Measurements from ENCODE around the gene PRR20C. TPM values are rescaled to one million over a fixed set of nuclear protein-coding genes. Genes with fewer than 3 reads are reported as not detected.
"Not testable (repeated sequence)": the region's sequence is repeated elsewhere in the genome, so short reads cannot be mapped to it uniquely, and the experiment has no call there.

Gene PRR20C
- total RNA-seq (under 1 TPM in 1 of 2 donors, not detected in 1; 0.39 TPM), polyA plus RNA-seq (ENCODE audit: insufficient read depth, low read depth, low replicate concordance) (0.25 TPM)
- long read RNA-seq, donor 1, result 0 reads
- long read RNA-seq, donor 2, result 0 reads

DNA sequence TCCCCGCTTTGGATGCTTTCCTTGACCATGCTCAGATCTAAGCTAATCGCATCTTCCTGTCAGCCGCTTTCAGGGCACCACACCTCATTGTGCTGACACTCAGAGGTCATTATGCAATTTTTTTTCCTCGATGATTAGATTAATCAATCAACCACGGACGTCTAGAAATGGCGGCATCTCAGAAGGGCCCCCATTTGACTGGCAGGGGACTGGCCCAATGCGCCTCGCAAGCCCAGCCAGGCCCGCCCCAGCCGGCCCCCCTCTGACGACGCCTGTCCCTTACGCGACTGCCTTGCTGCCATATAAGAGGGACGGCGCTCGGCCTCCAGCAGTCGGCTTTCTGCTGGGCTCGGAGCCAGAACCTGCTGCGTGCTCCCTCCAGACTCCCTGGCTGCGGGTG, at the start of gene PRR20C:
Gene PRR20C, plus strand, starts transcription at position 301 of the 400 bp plus-strand sequence. CDS start 387 bp downstream, outside the sequence.
- DNase-seq; H3K36me3 ChIP-seq (ENCODE audit: low read depth, missing control alignments); intact Hi-C loops (cut with DNase I; ENCODE audit: low total_unique reads); H3K4me1 ChIP-seq; H3K27ac ChIP-seq; H3K4me3 ChIP-seq; H3K9me3 ChIP-seq; H3K27me3 ChIP-seq: not testable (repeated sequence)
- WGBS, 2 donors, result no CpG with 5 or more reads among the region's 22 CpGs

DNA sequence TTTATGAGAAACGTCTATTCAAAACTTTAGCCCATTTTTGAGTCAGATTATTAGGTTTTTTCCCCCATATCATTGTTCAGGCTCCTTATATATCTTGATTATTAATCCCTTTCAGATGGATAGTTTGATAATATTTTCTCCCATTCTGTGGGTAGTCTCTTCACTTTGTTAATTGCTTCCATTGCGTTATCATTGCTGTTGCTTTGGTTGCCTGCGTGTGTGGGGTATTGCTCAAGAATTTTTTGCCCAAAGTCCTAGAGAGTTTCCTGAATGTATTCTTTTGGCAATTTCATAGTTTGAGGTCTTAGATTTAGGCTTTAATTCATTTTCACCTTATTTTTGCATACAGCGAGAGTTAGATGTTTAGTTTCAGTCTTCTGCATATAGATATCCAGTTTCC, 38.9 kb upstream of the PRR20C start:
- no peak overlapping the region for H3K27ac ChIP-seq
- intact Hi-C loops (cut with DNase I; ENCODE audit: low total_unique reads), result no loop called here
- H3K27me3 ChIP-seq, result no peaks in the 10 kb centered on the region
- no peaks in the 10 kb centered on the region for H3K4me1 ChIP-seq
- no peaks in the 10 kb centered on the region for H3K9me3 ChIP-seq
- no peak for DNase-seq
- H3K4me3 ChIP-seq, result no peak overlapping the region
- TF ChIP-seq POLR2A (IDR thresholded peaks at IDR 0.05), result no peak
- TF ChIP-seq, protein P1, sequence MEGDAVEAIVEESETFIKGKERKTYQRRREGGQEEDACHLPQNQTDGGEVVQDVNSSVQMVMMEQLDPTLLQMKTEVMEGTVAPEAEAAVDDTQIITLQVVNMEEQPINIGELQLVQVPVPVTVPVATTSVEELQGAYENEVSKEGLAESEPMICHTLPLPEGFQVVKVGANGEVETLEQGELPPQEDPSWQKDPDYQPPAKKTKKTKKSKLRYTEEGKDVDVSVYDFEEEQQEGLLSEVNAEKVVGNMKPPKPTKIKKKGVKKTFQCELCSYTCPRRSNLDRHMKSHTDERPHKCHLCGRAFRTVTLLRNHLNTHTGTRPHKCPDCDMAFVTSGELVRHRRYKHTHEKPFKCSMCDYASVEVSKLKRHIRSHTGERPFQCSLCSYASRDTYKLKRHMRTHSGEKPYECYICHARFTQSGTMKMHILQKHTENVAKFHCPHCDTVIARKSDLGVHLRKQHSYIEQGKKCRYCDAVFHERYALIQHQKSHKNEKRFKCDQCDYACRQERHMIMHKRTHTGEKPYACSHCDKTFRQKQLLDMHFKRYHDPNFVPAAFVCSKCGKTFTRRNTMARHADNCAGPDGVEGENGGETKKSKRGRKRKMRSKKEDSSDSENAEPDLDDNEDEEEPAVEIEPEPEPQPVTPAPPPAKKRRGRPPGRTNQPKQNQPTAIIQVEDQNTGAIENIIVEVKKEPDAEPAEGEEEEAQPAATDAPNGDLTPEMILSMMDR (IDR thresholded peaks at IDR 0.05), result no peak
- H3K36me3 ChIP-seq (ENCODE audit: low read depth, missing control alignments), result no peaks in the 10 kb centered on the region
- WGBS, 2 donors, result 90 to 96% methylated on average over 4 of the region's 4 CpGs

DNA sequence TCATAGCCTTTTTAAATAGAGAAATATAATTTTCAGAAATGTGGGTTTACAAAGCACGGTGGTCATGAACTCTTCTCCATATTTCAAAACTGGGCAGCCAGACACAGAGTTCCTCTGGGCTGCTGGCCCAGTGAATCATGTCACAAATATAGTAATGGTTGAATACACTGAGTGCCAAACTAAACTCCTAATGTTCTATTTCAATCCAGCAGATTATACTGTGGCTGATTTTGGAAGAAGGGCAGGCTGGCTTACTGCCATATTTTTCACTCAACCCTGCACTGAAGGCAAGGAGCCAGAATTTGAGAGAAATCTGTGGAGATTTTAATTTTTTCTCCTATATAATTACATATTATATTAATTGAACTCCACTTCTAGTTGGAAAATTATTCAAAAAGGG, 30.2 kb upstream of the PRR20C start:
- 20 to 37% methylated on average over 1 of the region's 1 CpG for WGBS, 2 donors
- intact Hi-C loops (cut with DNase I; ENCODE audit: low total_unique reads), result no loop called here
- no peak for DNase-seq

DNA sequence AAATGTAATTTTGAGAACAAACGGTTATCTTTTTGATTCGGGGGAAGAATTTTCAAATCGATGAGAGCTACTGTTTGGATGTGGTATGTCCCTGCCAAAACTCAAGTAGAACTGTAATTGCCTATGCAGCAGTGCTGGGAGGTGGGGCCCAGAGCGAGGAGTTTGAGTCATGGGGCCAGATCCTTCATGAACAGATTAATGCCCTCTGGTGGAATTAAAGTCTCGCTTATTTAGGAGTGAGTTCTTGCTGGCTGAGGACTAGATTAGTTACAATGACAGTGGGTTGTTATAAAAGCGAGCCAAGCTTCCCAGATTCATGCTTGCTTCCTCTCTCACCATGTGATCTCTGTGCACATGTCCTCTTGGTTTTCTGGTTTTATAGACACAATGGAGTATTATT, 25.0 kb upstream of the PRR20C start:
- no peak for TF ChIP-seq POLR2A (IDR thresholded peaks at IDR 0.05)
- TF ChIP-seq, protein P1 (IDR thresholded peaks at IDR 0.05), result no peak
- intact Hi-C loops (cut with DNase I; ENCODE audit: low total_unique reads), result no loop called here
- Histone ChIP-seq H3K9me3 (no peaks in the 10 kb centered on the region), H3K4me1 (no peaks in the 10 kb centered on the region), H3K36me3 (ENCODE audit: low read depth, missing control alignments) (no peaks in the 10 kb centered on the region), H3K4me3 (no peak overlapping the region), H3K27ac (no peak overlapping the region), H3K27me3 (no peaks in the 10 kb centered on the region)
- 61 to 69% methylated on average over 6 of the region's 6 CpGs for WGBS, 2 donors
- DNase-seq, result no peak

More for the DNA sequence above, 30.2 kb upstream of the PRR20C start:
- Histone ChIP-seq H3K9me3 (no peaks in the 10 kb centered on the region), H3K27me3 (no peaks in the 10 kb centered on the region), H3K27ac (no peak overlapping the region), H3K4me3 (no peak overlapping the region), H3K4me1 (no peaks in the 10 kb centered on the region), H3K36me3 (ENCODE audit: low read depth, missing control alignments) (no peaks in the 10 kb centered on the region)
- no peak for TF ChIP-seq POLR2A (IDR thresholded peaks at IDR 0.05)
- TF ChIP-seq, protein P1 (IDR thresholded peaks at IDR 0.05), result no peak

DNA sequence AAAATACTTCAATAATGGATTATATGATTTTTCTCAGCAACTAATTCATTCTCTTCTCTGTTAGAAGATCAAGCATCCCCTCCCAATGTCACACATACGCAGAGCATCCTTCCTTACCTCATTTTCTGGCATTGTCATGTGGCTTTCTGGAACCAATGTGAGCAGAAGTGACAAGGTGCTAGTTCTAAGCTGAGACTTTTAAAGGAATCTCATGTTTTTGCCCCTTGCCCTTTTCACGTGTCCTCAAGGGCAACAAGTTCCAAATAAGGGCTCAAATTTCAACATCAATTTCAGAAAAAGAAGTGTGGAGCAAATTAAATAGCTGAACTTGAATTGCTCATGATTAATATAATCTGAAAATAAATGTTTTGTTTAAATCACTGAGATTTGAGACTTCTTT, 17.8 kb upstream of the PRR20C start:
- TF ChIP-seq, protein P1 (IDR thresholded peaks at IDR 0.05), result no peak
- no peak for TF ChIP-seq POLR2A (IDR thresholded peaks at IDR 0.05)
- H3K27me3 ChIP-seq, result no peaks in the 10 kb centered on the region
- no peak overlapping the region for H3K4me3 ChIP-seq
- H3K27ac ChIP-seq, result no peak overlapping the region
- 67 to 81% methylated on average over 2 of the region's 2 CpGs for WGBS, 2 donors
- no peak for DNase-seq
- intact Hi-C loops (cut with DNase I; ENCODE audit: low total_unique reads), result no loop called here
- H3K36me3 ChIP-seq (ENCODE audit: low read depth, missing control alignments), result no peaks in the 10 kb centered on the region
- no peaks in the 10 kb centered on the region for H3K4me1 ChIP-seq
- H3K9me3 ChIP-seq, result no peaks in the 10 kb centered on the region
